GM21576 (cell line): ENCODE data around the gene DPM3.
"Not testable (repeated sequence)": the region's sequence is repeated elsewhere in the genome, so short reads cannot be mapped to it uniquely, and the experiment has no call there.

Source experiments
- ATAC-seq: cut with Tn5 transposase; IDR thresholded peaks from one replicate; pipeline ENCODE4 v1.9.1; 2021; ENCODE audit warnings: mild to moderate bottlenecking, moderate library complexity; ENCODE audit not compliant: unreplicated experiment

DPM3 gene

DNA sequence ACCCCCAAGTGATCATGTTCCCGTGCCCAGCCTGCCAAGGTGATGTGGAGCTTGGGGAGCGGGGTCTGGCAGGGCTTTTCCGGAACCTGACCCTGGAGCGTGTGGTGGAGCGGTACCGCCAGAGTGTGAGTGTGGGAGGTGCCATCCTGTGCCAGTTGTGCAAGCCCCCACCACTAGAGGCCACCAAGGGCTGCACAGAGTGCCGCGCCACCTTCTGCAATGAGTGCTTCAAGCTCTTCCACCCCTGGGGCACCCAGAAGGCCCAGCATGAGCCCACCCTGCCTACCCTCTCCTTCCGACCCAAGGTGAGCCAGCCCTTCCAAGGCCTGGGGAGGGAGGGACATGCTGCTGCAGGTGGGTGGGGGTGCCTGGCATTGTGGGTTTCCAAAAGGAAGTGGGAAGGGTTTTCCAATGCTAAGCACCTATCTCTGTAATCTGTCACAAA lies 35.6 kb upstream of the DPM3 start:
- ATAC-seq: no peak

DNA sequence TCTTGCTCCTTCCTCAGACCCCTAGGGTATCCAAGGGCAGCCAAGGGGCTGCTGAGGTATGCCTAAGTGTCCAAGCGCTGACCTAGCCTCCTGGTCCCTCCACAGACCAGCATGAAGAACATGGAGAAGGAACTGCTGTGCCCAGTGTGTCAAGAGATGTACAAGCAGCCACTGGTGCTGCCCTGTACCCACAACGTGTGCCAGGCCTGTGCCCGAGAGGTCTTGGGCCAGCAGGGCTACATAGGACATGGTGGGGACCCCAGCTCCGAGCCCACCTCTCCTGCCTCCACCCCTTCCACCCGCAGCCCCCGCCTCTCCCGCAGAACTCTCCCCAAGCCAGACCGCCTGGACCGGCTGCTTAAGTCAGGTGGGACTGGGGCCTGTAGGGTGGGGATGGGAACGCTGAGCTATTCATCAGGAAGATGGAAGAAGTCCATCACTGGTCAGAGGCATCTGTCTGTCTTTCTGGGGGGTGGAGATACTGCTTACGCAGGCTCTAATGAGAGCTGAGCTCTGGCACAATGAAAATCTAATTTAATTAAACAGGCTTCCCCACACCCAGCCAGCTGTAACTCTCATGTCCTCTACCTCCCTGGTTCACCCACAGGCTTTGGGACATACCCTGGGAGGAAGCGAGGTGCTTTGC lies 35.1 kb upstream of the DPM3 start:
- no peak for ATAC-seq

DNA sequence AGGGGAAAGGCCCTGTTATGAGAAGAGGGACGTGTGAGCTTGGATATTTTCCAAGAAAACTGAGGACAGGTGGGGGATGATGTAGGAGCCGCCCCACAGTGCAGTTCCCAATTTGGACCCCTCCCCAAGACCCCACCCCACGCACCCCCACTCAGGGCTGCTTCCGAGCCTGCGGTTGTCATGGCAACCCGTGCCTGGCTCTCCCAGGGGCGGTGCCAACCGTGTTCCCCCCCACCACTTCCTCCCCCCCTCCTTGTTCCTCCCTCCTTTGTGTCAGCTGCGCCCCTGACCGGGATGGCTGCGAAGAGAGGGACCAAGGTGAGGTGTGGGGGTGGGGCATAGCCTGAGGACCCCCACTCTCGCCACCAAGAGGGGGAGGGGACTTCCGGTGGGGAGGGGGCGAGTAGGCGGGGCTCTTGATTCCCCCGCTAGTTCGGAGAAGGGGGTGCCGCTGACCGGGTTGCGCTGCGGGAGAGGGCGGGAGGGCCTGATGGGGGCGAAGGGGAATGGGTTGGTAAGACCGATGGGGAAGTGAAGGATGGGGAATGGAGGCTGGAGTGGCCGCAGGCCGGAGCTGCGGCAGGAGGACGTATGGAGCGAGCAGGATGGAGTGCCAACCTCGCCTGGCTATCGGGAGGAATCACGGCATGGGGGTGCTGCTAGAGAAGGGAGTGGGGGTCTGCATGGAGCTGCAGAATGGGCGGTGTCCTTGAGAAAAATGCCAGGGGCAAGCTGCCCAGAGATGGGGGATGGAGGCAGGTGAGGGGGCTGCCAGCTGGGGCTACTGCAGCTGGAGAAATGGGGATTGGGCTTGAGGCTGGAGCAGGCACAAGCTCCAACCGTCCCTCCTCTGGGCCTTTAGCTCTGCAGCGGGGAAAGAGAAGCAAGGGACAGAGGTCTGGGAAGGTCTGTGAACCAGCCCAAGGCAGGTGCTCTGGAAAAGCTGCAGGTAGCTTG lies 34.3 kb upstream of the DPM3 start:
- no peak for ATAC-seq

DNA sequence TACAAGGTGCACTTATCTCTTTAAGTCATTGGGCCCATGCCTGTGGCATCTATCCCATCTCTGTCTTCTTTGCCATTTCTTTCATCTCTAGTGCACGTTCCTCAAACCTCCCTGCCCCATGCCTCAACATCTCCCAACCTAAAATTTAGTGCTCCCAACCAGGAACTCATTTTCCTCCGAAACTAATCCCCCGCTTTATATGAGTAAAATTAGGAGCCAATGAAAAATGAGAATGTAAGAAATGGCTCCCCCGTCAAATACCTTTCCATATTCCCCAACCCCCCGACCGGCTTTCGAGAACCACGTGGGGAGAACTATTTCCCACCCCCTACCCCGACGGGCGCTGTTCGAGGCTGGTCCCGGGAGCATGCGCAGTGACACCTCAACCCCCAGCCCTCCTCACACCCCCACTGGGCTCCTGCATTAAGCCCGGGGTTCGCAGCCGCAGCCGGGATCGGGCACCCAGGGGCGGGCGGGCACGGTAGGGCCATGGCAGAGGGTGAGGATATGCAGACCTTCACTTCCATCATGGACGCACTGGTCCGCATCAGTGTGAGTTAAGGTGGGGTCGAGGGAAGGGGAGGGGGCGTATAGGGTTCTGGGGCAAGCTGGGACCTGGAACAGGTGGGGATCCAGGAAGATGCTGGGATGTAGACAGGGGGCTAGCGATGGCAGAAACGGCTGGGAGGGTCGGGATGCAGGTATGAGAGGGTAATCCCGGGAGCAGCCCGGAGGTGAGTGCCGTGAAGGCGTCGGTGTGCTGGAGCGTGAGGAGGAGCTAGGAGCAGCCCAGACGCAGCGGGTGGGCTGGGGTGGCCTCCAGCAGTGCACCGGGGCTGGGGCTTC lies 33.4 kb upstream of the DPM3 start, which contains the start of gene TRIM46:
Gene TRIM46 (plus strand): TSS at position 372 of the 846 bp plus-strand sequence. CDS start 118 bp downstream, at position 490.
- no peak for ATAC-seq

DNA sequence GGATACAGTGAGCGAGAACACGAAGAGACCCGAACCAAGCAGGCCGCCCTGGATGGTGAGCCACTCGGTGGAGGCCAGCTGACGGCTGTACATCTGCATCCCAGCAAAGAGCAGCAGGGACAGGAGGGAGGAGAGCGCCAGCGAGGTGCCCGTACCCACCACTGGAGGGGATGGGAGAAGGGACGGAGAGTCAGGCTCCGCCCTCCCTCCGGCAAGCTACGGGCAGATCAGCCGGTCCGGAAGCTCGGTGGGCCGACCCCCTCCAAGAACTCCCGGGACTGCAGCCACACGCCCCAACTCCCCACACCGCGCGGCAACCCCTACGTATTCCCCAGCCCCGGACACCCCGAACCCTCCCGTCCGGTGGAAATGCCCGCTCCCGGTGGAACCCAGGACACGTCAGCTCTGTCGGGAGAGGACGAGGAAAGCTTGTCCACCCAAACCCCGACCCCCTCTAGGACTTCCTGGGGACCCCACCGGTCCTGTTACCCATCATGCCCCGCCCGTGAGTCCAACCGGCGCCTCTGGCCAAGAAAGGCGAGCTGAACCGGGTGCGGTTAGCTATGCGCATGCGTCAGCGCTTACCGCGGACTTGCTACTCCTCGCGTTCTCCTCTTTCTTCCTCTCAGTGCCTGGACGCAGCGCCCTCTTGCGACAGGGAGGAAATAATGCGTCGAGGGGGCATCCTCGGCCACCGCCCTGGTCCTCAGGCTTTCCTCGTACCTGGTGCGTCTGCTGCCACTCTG lies 32.6 kb upstream of the DPM3 start, which contains the start of gene KRTCAP2:
Gene KRTCAP2 (minus strand): TSS at position 573 of the 746 bp plus-strand sequence. CDS start 80 bp downstream, at position 493.
- ATAC-seq: peak; percentile 71

DNA sequence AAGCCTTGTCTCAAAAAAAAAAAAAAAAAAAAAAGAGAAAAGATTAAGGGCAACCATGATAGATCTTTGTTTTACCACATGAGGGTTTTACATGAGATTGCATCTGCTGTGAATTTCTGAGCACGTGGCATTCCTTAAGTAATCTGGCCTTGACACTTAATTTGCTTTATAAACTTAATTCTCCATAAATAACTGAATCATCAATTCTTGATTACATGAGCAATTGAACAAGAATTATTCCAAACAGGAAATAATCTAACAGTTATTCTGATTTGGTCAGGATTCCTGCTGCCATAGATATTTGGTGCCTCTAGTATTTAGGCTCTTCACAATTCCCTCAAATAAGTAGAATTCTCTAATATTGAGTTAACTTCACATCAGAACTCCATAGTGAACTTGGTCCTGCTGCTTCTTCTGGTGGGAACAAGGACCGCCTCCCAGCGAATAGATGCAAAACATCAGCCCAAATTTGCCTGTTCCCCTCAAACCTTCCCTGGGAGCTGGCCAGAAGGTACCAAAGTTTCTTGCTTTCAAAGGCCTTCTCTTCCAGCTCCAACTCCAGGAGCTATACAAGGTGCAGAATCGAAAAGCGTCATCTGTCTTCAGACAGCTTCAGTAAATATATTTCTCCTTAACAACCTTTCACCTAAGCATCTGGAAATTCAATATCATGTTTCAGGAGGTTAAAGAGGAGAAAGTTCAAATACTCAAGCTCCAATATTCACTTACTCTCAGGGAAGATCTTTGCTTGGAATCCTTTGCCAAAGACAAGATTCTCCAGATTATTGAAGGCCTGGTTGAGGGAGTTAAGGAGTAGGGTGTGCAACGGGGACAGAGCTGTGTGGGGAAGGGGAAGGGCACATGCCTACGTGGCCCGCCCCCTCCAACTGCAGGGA lies 31.8 kb upstream of the DPM3 start:
- ATAC-seq: no peak

DNA sequence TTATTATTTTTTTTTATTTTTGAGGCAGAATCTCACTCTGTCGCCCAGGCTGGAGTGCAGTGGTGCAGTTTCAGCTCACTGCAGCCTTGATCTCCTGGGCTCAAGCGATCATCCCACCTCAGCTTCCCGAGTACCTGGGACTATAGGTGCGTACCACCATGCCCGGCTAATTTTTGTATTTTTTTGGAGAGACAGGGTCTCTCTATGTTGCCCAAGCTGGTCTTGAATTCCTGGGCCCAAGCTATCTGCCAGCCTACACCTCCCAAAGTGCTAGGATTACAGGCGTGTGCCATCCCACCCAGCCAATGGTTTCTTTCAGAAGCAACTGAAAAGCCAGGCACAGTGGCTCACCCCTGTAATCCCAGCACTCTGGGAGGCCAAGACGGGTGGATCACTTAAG lies 30.5 kb upstream of the DPM3 start:
- ATAC-seq: no peak

DNA sequence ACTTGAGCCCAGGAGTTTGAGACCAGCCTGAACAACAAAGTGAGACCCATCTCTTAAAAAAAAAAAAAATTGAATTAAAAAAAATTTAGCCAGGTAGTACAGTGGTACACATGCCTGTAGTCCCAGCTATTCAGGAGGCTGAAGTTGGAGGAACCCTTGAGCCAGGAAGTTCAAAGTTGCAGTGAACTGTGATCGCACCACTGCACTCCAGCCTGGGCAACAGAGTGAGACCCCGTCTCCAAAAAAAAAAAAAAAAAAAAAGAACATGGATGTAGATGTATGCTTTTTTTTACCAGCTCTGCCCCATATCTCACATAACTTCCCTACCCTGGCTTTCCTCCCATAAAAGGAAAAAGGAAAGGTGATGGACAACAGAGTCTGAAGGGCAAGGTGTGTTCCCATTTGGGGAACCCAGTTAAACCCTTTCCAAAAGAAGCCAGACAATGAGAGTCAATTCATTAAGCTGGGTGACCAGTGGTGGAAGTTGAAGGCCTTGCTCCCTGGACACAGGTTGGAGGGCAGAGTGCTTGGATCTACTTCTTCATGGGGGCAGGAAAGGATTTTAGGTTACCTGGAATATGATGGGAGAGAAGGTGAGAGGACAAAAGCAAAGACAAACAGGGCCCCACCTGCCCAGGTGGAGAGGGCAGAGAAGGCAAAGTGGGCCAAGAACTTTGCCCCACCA lies 29.9 kb upstream of the DPM3 start:
- no peak for ATAC-seq

DNA sequence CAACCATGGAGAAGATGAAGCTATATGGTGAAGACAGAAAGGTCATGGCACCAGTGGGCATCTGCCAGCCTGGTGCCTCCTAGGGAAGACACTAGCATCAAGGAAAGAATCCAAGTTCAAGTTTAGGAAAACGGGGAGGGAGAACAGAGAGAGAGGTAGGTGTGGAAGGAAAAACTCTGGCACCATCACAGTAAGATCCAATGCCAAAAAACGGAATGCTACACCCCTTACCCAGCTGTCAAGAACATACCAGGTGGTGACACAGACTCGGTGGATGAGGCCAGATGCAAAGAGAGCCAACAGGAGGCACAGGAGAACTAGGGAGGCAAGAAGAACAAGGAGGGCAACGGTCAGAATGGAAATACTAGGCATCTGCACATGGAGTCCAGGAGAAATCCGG lies 29.2 kb upstream of the DPM3 start:
- no peak for ATAC-seq

DNA sequence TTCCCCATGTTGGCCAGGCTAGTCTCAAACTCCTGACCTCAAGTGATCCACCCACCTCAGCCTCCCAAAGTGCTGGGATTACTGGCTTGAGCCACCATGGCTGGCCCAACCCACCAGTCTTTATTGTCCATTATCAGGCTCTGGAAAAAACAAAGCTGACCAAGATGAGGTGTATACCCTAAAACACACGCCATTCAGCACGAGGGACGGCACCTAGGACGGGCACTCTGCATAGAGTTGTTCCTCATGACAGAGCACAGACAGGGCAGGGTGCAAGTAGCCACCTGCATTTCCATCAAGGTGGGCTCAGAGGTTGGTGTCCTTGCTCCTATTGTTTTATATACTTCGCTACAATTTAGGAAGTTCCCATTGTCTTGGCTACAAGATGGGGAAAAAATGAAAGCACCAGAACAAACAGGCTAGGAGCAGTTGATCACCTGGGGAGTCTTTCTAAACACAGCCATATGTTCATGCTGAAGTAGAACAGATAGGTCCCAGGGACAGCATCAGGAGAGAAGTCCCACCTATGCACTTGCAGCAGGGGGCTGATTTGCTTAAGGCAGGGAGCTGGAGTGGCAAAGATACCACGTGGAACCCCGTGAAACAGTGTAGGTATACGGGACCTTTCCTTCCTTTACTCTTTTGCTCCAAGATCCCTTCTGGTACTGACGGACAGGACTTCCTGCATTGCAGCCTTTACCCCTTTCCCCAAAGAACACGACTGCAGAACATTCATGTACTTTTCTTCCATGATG lies 28.3 kb upstream of the DPM3 start:
- ATAC-seq: no peak

DNA sequence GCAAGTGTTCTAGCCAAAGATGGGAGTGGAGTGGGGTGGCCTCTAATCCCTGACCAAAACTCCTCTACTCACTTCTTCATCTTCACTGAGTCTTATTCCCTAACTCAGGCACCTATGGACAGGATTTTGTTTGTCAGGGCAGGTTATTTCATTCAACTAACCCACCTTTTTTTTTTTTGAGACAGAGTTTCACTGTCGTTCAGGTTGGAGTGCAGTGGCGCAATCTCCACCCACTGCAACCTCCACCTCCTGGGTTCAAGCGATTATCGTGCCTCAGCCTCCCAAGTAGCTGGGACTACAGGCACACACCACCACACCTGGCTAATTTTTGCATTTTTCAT lies 27.7 kb upstream of the DPM3 start:
- ATAC-seq: not testable (repeated sequence)

DNA sequence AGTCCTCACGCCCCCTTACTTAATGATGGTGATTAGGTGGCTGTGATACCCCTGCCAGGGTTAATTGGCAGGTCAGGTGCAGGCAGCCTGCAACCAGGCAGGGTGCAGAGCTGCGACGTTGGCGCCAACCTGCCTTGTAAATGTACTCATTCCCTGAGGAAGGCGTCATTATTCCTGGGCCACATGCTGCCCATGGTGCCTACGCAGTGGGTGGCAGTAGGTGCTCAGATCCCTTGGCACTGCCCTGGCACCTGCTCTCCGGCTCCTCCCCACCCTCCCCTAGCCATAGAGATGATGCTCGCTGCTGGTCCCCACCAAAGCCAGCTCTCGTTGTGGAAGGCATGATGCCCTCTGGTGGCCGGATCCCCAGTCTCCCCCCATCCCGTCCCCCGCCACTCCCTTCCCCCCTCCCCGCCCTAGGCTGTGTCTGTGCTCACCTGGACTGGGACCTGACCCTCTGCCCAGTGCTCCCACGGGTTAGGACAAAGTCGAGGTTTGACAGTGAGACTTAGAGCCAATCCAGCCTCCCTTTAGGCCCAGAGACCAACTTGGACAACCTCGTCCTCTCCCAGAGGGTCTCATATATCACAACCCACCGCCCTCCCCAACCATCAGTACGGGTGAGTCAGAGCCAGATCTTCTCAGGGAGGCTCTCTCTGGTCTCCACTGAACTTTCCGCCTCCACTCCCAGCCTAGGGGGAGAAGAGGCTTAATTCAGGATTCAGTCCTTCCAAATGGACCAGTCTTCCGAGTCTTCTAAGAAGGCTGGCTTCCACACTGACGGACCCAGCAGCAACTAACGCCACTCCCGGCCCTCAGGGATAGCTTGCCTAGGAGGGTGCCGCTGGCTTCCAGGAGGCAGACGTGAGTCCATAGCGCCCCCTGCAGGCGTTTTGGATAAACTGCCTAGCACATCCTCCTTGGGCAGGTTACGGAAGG lies 27.1 kb upstream of the DPM3 start:
- no peak for ATAC-seq

DNA sequence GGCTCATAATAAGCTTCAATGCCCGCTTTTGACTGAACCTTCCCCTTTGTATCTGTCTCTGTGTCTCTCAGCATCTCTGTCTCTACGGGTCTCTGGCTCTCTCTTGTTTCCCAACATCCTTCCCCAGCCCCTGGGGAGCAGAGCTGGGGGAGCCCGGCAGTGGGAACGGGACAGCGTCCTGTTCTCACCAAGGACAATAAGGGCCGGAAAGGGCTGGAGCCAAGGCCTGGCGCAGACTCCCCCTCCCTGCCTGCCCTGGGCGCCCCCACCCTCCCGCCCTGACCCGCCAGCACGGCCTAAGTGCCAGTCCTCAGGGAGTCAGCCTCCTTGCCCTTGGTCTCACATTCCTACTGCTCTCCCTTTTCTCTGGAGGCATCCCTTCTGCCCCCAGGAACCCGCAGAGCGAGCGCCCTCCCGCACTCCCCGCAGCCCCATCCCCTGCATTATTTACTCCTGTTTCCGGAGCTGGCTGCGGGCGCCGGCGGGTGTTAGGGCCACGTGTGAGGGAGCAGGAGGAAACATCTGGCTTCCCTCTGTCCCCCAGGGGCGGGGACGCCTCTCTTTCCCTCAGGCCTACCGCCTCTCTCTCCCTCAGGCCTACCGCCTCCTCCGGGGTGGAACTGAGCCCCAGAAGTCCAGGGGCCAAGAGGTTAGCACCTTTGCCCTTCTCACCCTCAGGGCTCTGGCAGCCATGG lies 26.3 kb upstream of the DPM3 start:
- no peak for ATAC-seq

DNA sequence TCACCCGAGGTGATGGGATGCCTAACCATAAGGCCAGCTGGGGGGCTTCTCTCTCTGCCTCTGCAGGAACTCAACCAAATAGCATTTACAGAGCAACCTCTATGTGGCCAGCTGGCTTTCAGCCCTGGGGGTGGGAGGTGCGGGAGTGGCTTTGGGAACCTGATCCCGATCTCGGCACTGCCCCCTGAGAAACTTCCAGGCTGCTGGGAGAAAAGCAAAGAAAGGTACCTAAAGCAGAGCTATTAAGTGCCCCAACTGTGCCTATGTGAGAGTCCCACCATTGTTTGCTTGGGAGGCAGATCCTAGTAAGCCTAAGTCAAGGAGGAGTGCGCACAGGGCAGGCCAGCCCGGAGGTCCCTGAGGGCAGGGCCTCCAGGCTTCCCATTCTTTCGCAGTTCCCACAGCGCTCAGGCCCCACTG lies 25.7 kb upstream of the DPM3 start:
- no peak for ATAC-seq

DNA sequence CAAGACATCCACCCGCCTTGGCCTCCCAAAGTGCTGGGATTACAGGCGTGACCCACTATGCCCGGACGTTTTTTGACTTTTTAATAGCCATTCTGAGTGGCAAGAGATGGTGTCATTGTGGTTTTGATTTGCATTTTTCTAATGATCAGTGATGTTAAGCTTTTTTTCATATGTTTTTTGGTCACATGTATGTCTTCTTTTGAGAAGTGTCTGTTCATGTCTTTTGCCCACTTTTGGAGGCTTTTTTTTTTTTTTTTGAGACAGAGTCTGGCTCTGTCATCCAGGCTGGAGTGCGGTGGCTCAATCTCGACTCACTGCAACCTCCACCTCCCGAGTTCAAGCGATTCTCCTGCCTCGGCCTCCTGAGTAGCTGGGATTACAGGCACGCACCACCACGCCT lies 24.3 kb upstream of the DPM3 start:
- ATAC-seq: not testable (repeated sequence)

DNA sequence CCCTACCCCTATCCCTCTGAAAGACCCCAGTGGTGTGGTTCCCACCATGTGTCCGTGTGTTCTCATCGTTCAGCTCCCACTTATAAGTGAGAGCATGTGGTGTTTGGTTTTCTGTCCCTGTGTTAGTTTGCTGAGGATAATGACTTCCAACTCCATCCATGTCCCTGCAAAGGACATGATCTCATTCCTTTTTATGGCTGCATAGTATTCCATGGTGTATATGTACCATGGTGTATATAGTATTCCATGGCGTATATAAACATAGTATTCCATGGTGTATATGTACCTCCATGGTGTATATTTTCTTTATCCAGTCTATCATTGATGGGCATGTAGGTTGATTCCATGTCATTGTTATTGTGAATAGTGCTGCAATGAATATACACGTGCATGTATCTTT lies 23.5 kb upstream of the DPM3 start:
- not testable (repeated sequence) for ATAC-seq
